K562 (cell line): ENCODE data around the gene TCF20. TPM values are rescaled to one million over a fixed set of nuclear protein-coding genes. Genes with fewer than 3 reads are reported as not detected.

Source experiments
- ATAC-seq: fragments of 200-7000 bp; cut with Tn5 transposase; 3 replicates; pipeline ENCODE4 v1.9.1; 2020; ENCODE audit warnings: moderate library complexity
- BruUV-seq: library from RNA; stranded (reverse); fragments of 400-500 nt; replicated peaks from 2 replicates; lab custom pipeline; 2021; lab: Mats Ljungman, UMichigan
- CTCF ChIA-PET: fragments of 300-600 bp; formaldehyde crosslinking; extraction: SDS; loops from one replicate; lab custom pipeline; 2021; ENCODE audit warnings: low intra/inter-chr PET ratio; lab: Yijun Ruan, JAX
- POLR2A ChIA-PET: fragments of 300-600, 350-650 bp; sonication (Branson Sonifier 250); formaldehyde crosslinking; extraction: SDS; loops from one replicate; lab custom pipeline; 2021; ENCODE audit warnings: antibody characterized with exemption, inconsistent platforms; lab: Yijun Ruan, JAX
- DNase-seq, 4 experiments: peaks; one replicate each; pipeline versions ENCODE4 v3.0.0 to v3.0.0-alpha.2; 2011 to 2018; ENCODE audit warnings: low spot score in 3 of 4, mixed read lengths in 3 of 4; ENCODE audit errors: extremely low read depth in 1 of 4
- FAIRE-seq: peaks from 2 replicates; lab custom pipeline; 2011; peaks lifted over from hg19 to GRCh38; lab: Jason Lieb, UNC
- H2AFZ ChIP-seq: 2 replicates; pipeline ENCODE4 v1.6.0; 2011; ENCODE audit warnings: low read depth, low read length, control low read depth, inconsistent platforms
- H3K27ac ChIP-seq: fragments of 200-600 bp; 3 replicates; pipeline ENCODE4 v1.8.0; 2011; ENCODE audit warnings: low read depth, mild to moderate bottlenecking, control low read depth, inconsistent platforms, low read length, moderate library complexity, mixed read lengths; ENCODE audit errors: extremely low read depth
- H3K27me3 ChIP-seq, 2 experiments: fragments of 300-600 bp in 1 of 2; 2 replicates in 1 of 2; 3 replicates in 1 of 2; pipeline versions ENCODE4 v1.6.0 to v1.8.0; 2011; ENCODE audit warnings: inconsistent platforms in 2 of 2, low read length in 2 of 2, mild to moderate bottlenecking in 1 of 2, mixed read lengths in 1 of 2, moderate library complexity in 1 of 2; ENCODE audit not compliant: control insufficient read depth in 2 of 2, insufficient read depth in 2 of 2
- H3K36me3 ChIP-seq: fragments of 300-600 bp; 3 replicates; pipeline ENCODE4 v1.8.0; 2011; ENCODE audit warnings: mild to moderate bottlenecking, low read length, inconsistent platforms; ENCODE audit not compliant: control insufficient read depth, insufficient read depth
- H3K4me1 ChIP-seq, 2 experiments: fragments of 200-600 bp in 1 of 2; replicated peaks in 1 of 2; 2 replicates in 1 of 2; 3 replicates in 1 of 2; pipeline versions ENCODE4 v1.5.1 to v1.8.0; 2011; ENCODE audit warnings: inconsistent platforms in 2 of 2, low read length in 2 of 2, mild to moderate bottlenecking in 1 of 2, mixed read lengths in 1 of 2, moderate library complexity in 1 of 2; ENCODE audit not compliant: control insufficient read depth in 2 of 2, insufficient read depth in 2 of 2
- H3K4me2 ChIP-seq: 2 replicates; pipeline ENCODE4 v1.6.1; 2011; ENCODE audit warnings: low read length, control low read depth, inconsistent platforms, mixed read lengths; ENCODE audit not compliant: insufficient read depth
- H3K4me3 ChIP-seq: fragments of 200-600 bp; sonication (generic), shearing (Covaris generic); 2 replicates; pipeline ENCODE4 v1.5.1; 2016; ENCODE audit warnings: control low read depth, inconsistent platforms
- H3K79me2 ChIP-seq: fragments of 200-600 bp; 3 replicates; pipeline ENCODE4 v1.8.0; 2011; ENCODE audit warnings: low read length, inconsistent platforms; ENCODE audit not compliant: control insufficient read depth, insufficient read depth
- H3K9ac ChIP-seq, 2 experiments: 2 replicates each; pipeline versions ENCODE4 v1.6.0 to v1.6.1; 2011; ENCODE audit warnings: low read depth in 2 of 2, low read length in 2 of 2, control low read depth in 1 of 2, inconsistent platforms in 1 of 2, mild to moderate bottlenecking in 1 of 2, mixed read lengths in 1 of 2; ENCODE audit not compliant: insufficient read depth in 1 of 2
- H3K9me1 ChIP-seq: one replicate; pipeline ENCODE4 v1.6.0; 2011; ENCODE audit warnings: inconsistent platforms, mild to moderate bottlenecking, low read length, moderate library complexity; ENCODE audit not compliant: control insufficient read depth, insufficient read depth
- H3K9me3 ChIP-seq: replicated peaks from 2 replicates; pipeline ENCODE4 v1.5.1; 2011; ENCODE audit warnings: low read depth, low read length, inconsistent platforms; ENCODE audit not compliant: control insufficient read depth, insufficient read depth
- H4K20me1 ChIP-seq: replicated peaks from 2 replicates; pipeline ENCODE4 v1.6.1; 2011; ENCODE audit warnings: low read length, inconsistent platforms, mixed read lengths; ENCODE audit not compliant: control insufficient read depth, insufficient read depth
- TSC22D4 ChIP-seq: fragments of 450-650 bp; IDR thresholded peaks from 2 replicates; pipeline ENCODE4 v1.6.1; 2016; ENCODE audit warnings: missing genetic modification characterization, missing biosample characterization, control low read depth
- ZEB2 ChIP-seq: fragments of 450-650 bp; IDR thresholded peaks from 2 replicates; pipeline ENCODE4 v1.6.1; 2016
- ZFP30 ChIP-seq: fragments of 250-450 bp; sonication (Bioruptor Pico); IDR thresholded peaks from 2 replicates; pipeline ENCODE4 v1.8.0; 2022; ENCODE audit warnings: moderate library complexity, mild to moderate bottlenecking, inconsistent platforms, borderline replicate concordance
- ZNF408 ChIP-seq: fragments of 250-450 bp; sonication (Bioruptor Pico); IDR thresholded peaks from 2 replicates; pipeline ENCODE4 v1.4.0; 2020; ENCODE audit warnings: low read depth, mild to moderate bottlenecking, moderate library complexity
- WGBS: fragments of 100-300 bp; shearing (Covaris generic); methylation state at CpG from one replicate; pipeline ENCODE4 v1.1.6; 2016; ENCODE audit warnings: low coverage, mixed read lengths; ENCODE audit not compliant: insufficient coverage; ENCODE audit errors: missing lambda C conversion rate; 5-methylcytosine and 5-hydroxymethylcytosine counted together
- in situ Hi-C: fragments of 300-500 bp; cut with MboI; formaldehyde crosslinking; loops from 4 replicates; pipeline ENCODE4 v1.15.0; 2018; ENCODE audit warnings: inconsistent platforms, mixed read lengths
- intact Hi-C: fragments of 100-400 bp; cut with micrococcal nuclease; formaldehyde crosslinking; loops from 2 replicates; pipeline ENCODE4 v1.14.2; 2022
- polyA plus RNA-seq, 8 experiments: library from polyadenylated mRNA; depleted of rRNA in 4 of 8; stranded (reverse) in 5 of 8; unstranded in 3 of 8; fragments of >200 nt; fragmentation: Nextera tagmentation in 2 of 8; fragmentation: Illumina TruSeq in 1 of 8; extraction: Ambion mirVana in 2 of 8; extraction: Trizol in 1 of 8; gene quantifications; 2 replicates each; pipeline versions ENCODE4 v1.2.1 to v1.2.3, GENCODE V29; 2011 to 2014; ENCODE audit warnings: inconsistent platforms in 1 of 8, missing spikeins in 1 of 8
- total RNA-seq, 7 experiments: library from RNA; depleted of rRNA in 6 of 7; stranded (reverse); fragments of >200 nt in 6 of 7; fragmentation: Illumina TruSeq in 2 of 7; extraction: Trizol in 2 of 7; gene quantifications; 2 replicates each; pipeline versions ENCODE4 v1.2.1 to v1.2.3, GENCODE V29; 2011 to 2021; ENCODE audit warnings: low replicate concordance in 1 of 7
- TF ChIP-seq, protein P1 (sequence below), 2 experiments: fragments of 450-650 bp; IDR thresholded peaks; 2 replicates each; pipeline ENCODE4 v1.6.1; 2016
- TF ChIP-seq, protein P2 (sequence below): fragments of 450-650 bp; formaldehyde crosslinking; IDR thresholded peaks from 2 replicates; pipeline ENCODE4 v1.4.0; 2020; ENCODE audit warnings: mild to moderate bottlenecking, moderate library complexity
- TF ChIP-seq, protein P3 (sequence below): fragments of 450-650 bp; IDR thresholded peaks from 2 replicates; pipeline ENCODE4 v1.7.1; 2018; ENCODE audit warnings: mild to moderate bottlenecking, low read depth; ENCODE audit not compliant: partially characterized antibody

TCF20 gene
- total and polyA plus RNA-seq, 9 of the 15 experiments (the other 6 are each of a cell fraction or from before 2014, with no cell fraction given) = 0.35 to 43.6 (median 17.5) TPM

DNA sequence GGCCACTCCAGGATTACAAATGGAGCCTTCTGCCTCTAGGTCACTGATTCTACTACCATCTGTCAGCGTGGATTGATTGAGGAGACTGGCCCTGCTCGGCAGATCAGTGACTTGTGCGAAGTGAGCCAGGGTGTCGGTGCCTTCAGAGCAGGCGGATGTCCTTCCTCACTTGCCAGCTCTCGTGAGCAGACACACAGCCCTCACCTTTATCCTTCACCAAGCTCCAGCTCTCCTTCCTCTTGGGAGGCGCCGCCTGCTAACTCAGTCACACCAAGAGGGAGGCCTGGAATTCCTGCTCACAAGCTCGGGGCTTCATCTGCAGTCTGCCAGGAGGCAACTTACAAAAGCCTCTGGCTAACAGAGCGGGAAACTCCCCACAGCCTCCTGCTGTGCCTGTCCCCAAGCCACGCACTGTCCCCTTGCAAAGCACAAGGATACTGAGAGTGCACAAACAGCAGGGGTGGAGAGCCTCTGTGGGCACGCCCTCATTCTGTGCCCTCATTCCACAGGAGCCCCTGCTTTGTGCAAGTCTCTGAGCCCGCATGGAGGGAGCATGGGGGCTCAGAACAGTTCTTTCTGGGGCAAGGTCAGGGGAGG lies 3.5 kb upstream of the TCF20 start:
- Histone ChIP-seq H3K4me1 (peaks cover 5 to 23% of the 10 kb centered on the region in 2 experiments; a peak in 4 of 5 replicates), H4K20me1 (peaks cover 7% of the 10 kb centered on the region), H2AFZ (no peak overlapping the region), H3K79me2 (peaks cover 12% of the 10 kb centered on the region), H3K4me2 (no peak overlapping the region), H3K36me3 (no peaks in the 10 kb centered on the region; the same call in 2 of the 3 replicates), H3K9me1 (peaks cover 2% of the 10 kb centered on the region), H3K9ac (peak overlapping the region in 1 of 2 experiments; percentile 71; a peak in 2 of 4 replicates), H3K27me3 (no peaks in the 10 kb centered on the region), H3K4me3 (no peak overlapping the region), H3K9me3 (no peaks in the 10 kb centered on the region), H3K27ac (no peak overlapping the region)
- in situ Hi-C loops = no loop called here
- no TSS peak for BruUV-seq
- 44% methylated on average over 5 of the region's 13 CpGs for WGBS
- CTCF ChIA-PET = no interaction called here
- TF ChIP-seq ZNF408 (CRISPR knock-in tag) (no peak), ZFP30 (CRISPR knock-in tag) (no peak), ZEB2 (no peak), TSC22D4 (tag) (no peak)
- TF ChIP-seq, protein P1, sequence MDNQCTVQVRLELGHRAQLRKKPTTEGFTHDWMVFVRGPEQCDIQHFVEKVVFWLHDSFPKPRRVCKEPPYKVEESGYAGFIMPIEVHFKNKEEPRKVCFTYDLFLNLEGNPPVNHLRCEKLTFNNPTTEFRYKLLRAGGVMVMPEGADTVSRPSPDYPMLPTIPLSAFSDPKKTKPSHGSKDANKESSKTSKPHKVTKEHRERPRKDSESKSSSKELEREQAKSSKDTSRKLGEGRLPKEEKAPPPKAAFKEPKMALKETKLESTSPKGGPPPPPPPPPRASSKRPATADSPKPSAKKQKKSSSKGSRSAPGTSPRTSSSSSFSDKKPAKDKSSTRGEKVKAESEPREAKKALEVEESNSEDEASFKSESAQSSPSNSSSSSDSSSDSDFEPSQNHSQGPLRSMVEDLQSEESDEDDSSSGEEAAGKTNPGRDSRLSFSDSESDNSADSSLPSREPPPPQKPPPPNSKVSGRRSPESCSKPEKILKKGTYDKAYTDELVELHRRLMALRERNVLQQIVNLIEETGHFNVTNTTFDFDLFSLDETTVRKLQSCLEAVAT (IDR thresholded peaks at IDR 0.05) = peak in 1 of 2 experiments; percentile 41; a peak in 1 of 4 replicates
- TF ChIP-seq, protein P2, sequence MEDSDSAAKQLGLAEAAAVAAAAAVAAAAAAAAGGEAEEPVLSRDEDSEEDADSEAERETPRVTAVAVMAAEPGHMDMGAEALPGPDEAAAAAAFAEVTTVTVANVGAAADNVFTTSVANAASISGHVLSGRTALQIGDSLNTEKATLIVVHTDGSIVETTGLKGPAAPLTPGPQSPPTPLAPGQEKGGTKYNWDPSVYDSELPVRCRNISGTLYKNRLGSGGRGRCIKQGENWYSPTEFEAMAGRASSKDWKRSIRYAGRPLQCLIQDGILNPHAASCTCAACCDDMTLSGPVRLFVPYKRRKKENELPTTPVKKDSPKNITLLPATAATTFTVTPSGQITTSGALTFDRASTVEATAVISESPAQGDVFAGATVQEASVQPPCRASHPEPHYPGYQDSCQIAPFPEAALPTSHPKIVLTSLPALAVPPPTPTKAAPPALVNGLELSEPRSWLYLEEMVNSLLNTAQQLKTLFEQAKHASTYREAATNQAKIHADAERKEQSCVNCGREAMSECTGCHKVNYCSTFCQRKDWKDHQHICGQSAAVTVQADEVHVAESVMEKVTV = no peak
- TF ChIP-seq, protein P3, sequence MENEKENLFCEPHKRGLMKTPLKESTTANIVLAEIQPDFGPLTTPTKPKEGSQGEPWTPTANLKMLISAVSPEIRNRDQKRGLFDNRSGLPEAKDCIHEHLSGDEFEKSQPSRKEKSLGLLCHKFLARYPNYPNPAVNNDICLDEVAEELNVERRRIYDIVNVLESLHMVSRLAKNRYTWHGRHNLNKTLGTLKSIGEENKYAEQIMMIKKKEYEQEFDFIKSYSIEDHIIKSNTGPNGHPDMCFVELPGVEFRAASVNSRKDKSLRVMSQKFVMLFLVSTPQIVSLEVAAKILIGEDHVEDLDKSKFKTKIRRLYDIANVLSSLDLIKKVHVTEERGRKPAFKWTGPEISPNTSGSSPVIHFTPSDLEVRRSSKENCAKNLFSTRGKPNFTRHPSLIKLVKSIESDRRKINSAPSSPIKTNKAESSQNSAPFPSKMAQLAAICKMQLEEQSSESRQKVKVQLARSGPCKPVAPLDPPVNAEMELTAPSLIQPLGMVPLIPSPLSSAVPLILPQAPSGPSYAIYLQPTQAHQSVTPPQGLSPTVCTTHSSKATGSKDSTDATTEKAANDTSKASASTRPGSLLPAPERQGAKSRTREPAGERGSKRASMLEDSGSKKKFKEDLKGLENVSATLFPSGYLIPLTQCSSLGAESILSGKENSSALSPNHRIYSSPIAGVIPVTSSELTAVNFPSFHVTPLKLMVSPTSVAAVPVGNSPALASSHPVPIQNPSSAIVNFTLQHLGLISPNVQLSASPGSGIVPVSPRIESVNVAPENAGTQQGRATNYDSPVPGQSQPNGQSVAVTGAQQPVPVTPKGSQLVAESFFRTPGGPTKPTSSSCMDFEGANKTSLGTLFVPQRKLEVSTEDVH = no peak
- ATAC-seq (no peak), FAIRE-seq (no peak), DNase-seq (no peak)
- POLR2A ChIA-PET = interaction anchor here (0.6 kb wide), 1 partner anchor 51 kb away, joined by 3 read pairs; no protein-coding TSS in a partner anchor
- intact Hi-C loops = no loop called here
